HL-60 (cell line): Measurements from ENCODE around the gene TMC4.

Experiments
- DNase-seq, 2 experiments: peaks; one replicate each; pipeline ENCODE4 v3.0.0-alpha.2; 2010 to 2020; ENCODE audit warnings: low read depth in 1 of 2, low spot score in 1 of 2
- H3K27ac ChIP-seq: fragments of 250-450 bp; sonication (Bioruptor Pico); replicated peaks from 2 replicates; pipeline ENCODE4 v1.5.1; 2020; ENCODE audit warnings: mild to moderate bottlenecking, moderate library complexity
- H3K27me3 ChIP-seq: fragments of 250-450 bp; sonication (Bioruptor Pico); 2 replicates; pipeline ENCODE4 v1.5.1; 2021; ENCODE audit warnings: mild to moderate bottlenecking, moderate library complexity; ENCODE audit not compliant: insufficient read depth, poor library complexity, severe bottlenecking
- H3K4me3 ChIP-seq: replicated peaks from 2 replicates; pipeline ENCODE4 v1.5.1; 2011; ENCODE audit warnings: mild to moderate bottlenecking, control low read depth, low read length; ENCODE audit not compliant: insufficient read depth
- CTCF ChIP-seq: IDR thresholded peaks from one replicate; pipeline ENCODE4 v1.5.1; 2011; ENCODE audit warnings: low read length, control low read depth, inconsistent platforms; ENCODE audit not compliant: insufficient read depth
- GABPA ChIP-seq: IDR thresholded peaks from 2 replicates; pipeline ENCODE4 v1.6.1; 2012; ENCODE audit warnings: low read depth
- POLR2AphosphoS5 ChIP-seq: IDR thresholded peaks from 2 replicates; pipeline ENCODE4 v1.6.1; 2012; ENCODE audit warnings: low read depth
- REST ChIP-seq: IDR thresholded peaks from 2 replicates; pipeline ENCODE4 v1.6.1; 2012; ENCODE audit warnings: low read depth; ENCODE audit not compliant: insufficient replicate concordance
- SPI1 ChIP-seq: IDR thresholded peaks from 2 replicates; pipeline ENCODE4 v1.6.1; 2012; ENCODE audit warnings: low read depth, mild to moderate bottlenecking, borderline replicate concordance

TMC4 gene

GRCh38 chr19:54209058-54209810 is 36.3 kb upstream of the TMC4 start:
- no peak for DNase-seq
- TF ChIP-seq POLR2AphosphoS5 (peak; percentile 12), REST (no peak)
- Histone ChIP-seq H3K27ac (peak overlapping the region; percentile 86), H3K4me3 (no peak overlapping the region), H3K27me3 (no peaks in the 10 kb centered on the region)

GRCh38 chr19:54208784-54209057 is 35.8 kb upstream of the TMC4 start:
- DNase-seq, result no peak
- no peak overlapping the region for H3K4me3 ChIP-seq
- TF ChIP-seq POLR2AphosphoS5 (no peak), GABPA (no peak), REST (no peak), SPI1 (no peak), CTCF (no peak)
- H3K27ac ChIP-seq, result peak overlapping the region; percentile 86
- H3K27me3 ChIP-seq, result no peaks in the 10 kb centered on the region

GRCh38 chr19:54207983-54208783 is 35.2 kb upstream of the TMC4 start:
- TF ChIP-seq SPI1 (peak; percentile 100), POLR2AphosphoS5 (peak; percentile 99), REST (peak; percentile 73), GABPA (no peak; the same call in 1 of the 2 replicates), CTCF (no peak)
- peak; percentile 100 for DNase-seq
- H3K27me3 ChIP-seq, result no peaks in the 10 kb centered on the region
- no peak overlapping the region for H3K4me3 ChIP-seq
- H3K27ac ChIP-seq, result peak overlapping the region; percentile 96
